Loucy (cell line): ENCODE data around the gene SEC24A.
"Not testable (repeated sequence)": the region's sequence is repeated elsewhere in the genome, so short reads cannot be mapped to it uniquely, and the experiment has no call there.

ENCODE experiments used
- H2AFZ ChIP-seq: fragments of 200-600 bp; sonication (generic); 2 replicates; pipeline ENCODE4 v1.6.0; 2016; ENCODE audit warnings: antibody characterized with exemption, mild to moderate bottlenecking, low read length, moderate library complexity
- H3F3A ChIP-seq: fragments of 200-600 bp; 2 replicates; pipeline ENCODE4 v1.6.0; 2016; ENCODE audit warnings: antibody characterized with exemption, low read depth, mild to moderate bottlenecking
- H3K27me3 ChIP-seq: fragments of 200-600 bp; sonication (generic); 2 replicates; pipeline ENCODE4 v1.6.1; 2014; ENCODE audit warnings: low read length, mild to moderate bottlenecking; ENCODE audit not compliant: insufficient read depth, poor library complexity, severe bottlenecking
- H3K36me3 ChIP-seq: fragments of 200-600 bp; sonication (generic); 2 replicates; pipeline ENCODE4 v1.6.1; 2016; ENCODE audit warnings: low read length; ENCODE audit not compliant: insufficient read depth
- H3K4me1 ChIP-seq: fragments of 200-600 bp; sonication (generic); 2 replicates; pipeline ENCODE4 v1.5.1; 2014; ENCODE audit warnings: low read length, mild to moderate bottlenecking; ENCODE audit not compliant: insufficient read depth, poor library complexity, severe bottlenecking
- H3K4me2 ChIP-seq: fragments of 200-600 bp; sonication (generic); 2 replicates; pipeline ENCODE4 v1.6.0; 2014; ENCODE audit warnings: antibody characterized with exemption, low read length, low read depth, mild to moderate bottlenecking; ENCODE audit not compliant: poor library complexity, severe bottlenecking
- H3K4me3 ChIP-seq: fragments of 200-600 bp; sonication (generic); 2 replicates; pipeline ENCODE4 v1.5.1; 2014; ENCODE audit warnings: low read length, mild to moderate bottlenecking, mixed read lengths; ENCODE audit not compliant: poor library complexity, severe bottlenecking
- H3K79me2 ChIP-seq: fragments of 200-600 bp; sonication (generic); 2 replicates; pipeline ENCODE4 v1.6.1; 2014; ENCODE audit warnings: low read length; ENCODE audit not compliant: insufficient read depth
- H3K9ac ChIP-seq: fragments of 200-600 bp; sonication (generic); 2 replicates; pipeline ENCODE4 v1.6.0; 2014; ENCODE audit warnings: mild to moderate bottlenecking, low read depth, low read length, moderate library complexity; ENCODE audit not compliant: poor library complexity, severe bottlenecking
- H3K9me2 ChIP-seq: fragments of 200-600 bp; sonication (generic); replicated peaks from 2 replicates; pipeline ENCODE4 v1.6.1; 2016; ENCODE audit warnings: low read depth, low read length, mixed read lengths
- H3K9me3 ChIP-seq: fragments of 200-600 bp; sonication (generic); 2 replicates; pipeline ENCODE4 v1.6.1; 2014; ENCODE audit warnings: mild to moderate bottlenecking, antibody characterized with exemption, low read length, low read depth; ENCODE audit not compliant: insufficient read depth
- H4K20me1 ChIP-seq: fragments of 200-600 bp; sonication (generic); 2 replicates; pipeline ENCODE4 v1.6.0; 2014; ENCODE audit warnings: antibody characterized with exemption, low read length, mild to moderate bottlenecking; ENCODE audit not compliant: insufficient read depth, poor library complexity, severe bottlenecking
- EZH2phosphoT487 ChIP-seq: fragments of 200-600 bp; IDR thresholded peaks from 2 replicates; pipeline ENCODE4 v1.6.1; 2018; ENCODE audit warnings: antibody characterized with exemption, mild to moderate bottlenecking, moderate library complexity, borderline replicate concordance
- TF ChIP-seq, protein P1 (sequence below): fragments of 200-600 bp; sonication (generic); conservative IDR thresholded peaks from 2 replicates; pipeline ENCODE4 v1.5.1; 2014; ENCODE audit warnings: mild to moderate bottlenecking, antibody characterized with exemption, low read length

SEC24A gene

DNA sequence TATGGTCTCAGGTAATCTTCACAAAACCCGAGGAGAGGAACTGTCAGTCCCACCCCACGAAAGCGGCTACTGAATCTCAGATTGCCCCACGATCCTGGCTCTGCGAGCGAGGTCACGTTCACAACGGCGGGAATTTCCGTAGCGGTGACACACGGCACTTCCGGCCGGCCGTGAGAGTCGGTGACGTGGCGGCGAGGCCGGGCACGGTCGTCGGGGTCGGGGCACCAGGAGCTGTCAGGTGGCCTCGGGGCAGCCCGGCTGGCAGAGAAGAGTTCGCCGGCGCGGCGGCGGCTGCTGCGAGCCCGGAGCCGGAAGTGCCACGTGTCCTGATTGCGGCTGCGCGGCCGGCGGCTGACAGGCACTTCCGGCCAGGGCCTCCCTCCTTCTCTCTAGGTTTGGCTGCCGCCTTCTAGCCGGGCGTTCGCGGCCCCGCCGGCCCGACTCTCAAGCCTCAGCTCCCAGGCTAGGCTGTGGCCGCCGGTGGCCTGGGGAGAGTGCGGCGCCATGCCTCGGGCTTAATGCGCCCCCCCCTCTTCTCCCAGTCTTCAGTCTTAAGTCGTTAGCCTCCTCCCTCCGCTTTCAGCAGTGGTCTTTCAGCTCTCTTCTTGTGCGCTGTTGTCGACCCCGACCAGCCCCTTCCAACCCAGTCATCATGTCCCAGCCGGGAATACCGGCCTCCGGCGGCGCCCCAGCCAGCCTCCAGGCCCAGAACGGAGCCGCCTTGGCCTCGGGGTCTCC lies at the start of gene SEC24A:
Gene SEC24A, plus strand, starts transcription at position 361 of the 738 bp plus-strand sequence. Its CDS starts 292 bp downstream, at position 653.
- peak within 1 kb of the TSS; percentile 96 for H2AFZ ChIP-seq
- peaks cover 39% of the 10 kb centered on the region for H3K79me2 ChIP-seq
- H4K20me1 ChIP-seq = peaks cover 7% of the 10 kb centered on the region
- peak within 1 kb of the TSS; percentile 81 for H3K4me2 ChIP-seq
- no peaks in the 10 kb centered on the region for H3K9me2 ChIP-seq
- no peaks in the 10 kb centered on the region for H3K9me3 ChIP-seq
- peaks cover 5% of the 10 kb centered on the region; the same call in 1 of the 2 replicates for H3F3A ChIP-seq
- TF ChIP-seq, protein P1, sequence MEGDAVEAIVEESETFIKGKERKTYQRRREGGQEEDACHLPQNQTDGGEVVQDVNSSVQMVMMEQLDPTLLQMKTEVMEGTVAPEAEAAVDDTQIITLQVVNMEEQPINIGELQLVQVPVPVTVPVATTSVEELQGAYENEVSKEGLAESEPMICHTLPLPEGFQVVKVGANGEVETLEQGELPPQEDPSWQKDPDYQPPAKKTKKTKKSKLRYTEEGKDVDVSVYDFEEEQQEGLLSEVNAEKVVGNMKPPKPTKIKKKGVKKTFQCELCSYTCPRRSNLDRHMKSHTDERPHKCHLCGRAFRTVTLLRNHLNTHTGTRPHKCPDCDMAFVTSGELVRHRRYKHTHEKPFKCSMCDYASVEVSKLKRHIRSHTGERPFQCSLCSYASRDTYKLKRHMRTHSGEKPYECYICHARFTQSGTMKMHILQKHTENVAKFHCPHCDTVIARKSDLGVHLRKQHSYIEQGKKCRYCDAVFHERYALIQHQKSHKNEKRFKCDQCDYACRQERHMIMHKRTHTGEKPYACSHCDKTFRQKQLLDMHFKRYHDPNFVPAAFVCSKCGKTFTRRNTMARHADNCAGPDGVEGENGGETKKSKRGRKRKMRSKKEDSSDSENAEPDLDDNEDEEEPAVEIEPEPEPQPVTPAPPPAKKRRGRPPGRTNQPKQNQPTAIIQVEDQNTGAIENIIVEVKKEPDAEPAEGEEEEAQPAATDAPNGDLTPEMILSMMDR = no peak
- TF ChIP-seq EZH2phosphoT487 = no peak
- no peaks in the 10 kb centered on the region for H3K36me3 ChIP-seq
- H3K4me1 ChIP-seq = peaks cover 11% of the 10 kb centered on the region
- no peaks in the 10 kb centered on the region for H3K27me3 ChIP-seq
- H3K9ac ChIP-seq = peak within 1 kb of the TSS; percentile 97
- peak within 1 kb of the TSS; percentile 96 for H3K4me3 ChIP-seq

DNA sequence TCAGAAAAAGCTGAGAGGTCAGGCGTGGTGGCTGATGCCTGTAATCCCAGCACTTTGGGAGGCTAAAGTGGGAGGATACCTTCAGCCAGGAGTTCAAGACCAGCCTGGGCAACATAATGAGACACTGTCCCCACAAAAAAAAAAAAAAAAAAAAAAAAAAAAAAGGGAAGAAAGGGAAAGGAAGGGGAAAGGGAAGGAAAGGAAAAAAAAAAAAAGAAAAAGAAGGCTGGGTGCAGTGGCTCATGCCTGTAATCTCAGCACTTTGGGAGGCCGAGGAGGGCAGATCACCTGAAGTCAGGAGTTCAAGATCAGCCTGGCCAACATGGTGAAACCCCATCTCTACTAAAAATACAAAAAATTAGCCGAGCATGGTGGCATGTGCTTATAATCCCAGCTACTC lies 48.8 kb upstream of the SEC24A start:
- not testable (repeated sequence) for H3K9me2 ChIP-seq, H2AFZ ChIP-seq, H3K79me2 ChIP-seq, H3K9ac ChIP-seq, H3K9me3 ChIP-seq, H3K4me3 ChIP-seq, H3K4me1 ChIP-seq, H4K20me1 ChIP-seq, H3K36me3 ChIP-seq, H3K27me3 ChIP-seq, H3F3A ChIP-seq, H3K4me2 ChIP-seq

DNA sequence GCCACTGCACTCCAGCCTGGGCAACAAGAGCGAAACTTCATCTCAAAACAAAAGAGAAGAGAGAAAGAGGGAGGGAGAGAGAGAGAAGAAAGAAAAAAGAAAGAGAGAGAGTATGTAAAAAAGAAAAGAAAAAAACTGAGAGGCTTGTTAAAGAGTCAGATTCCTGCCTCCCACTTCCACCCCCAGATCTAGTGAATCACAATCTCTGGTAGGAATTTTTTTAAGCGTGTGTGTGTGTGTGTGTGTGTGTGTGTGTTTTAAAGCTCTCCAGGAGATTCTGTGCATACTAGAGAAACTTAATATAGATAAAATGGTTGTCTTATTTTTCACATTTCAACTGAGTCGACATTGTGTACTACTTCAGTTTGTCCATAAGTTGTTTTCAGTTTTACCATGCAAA lies 48.0 kb upstream of the SEC24A start:
- Histone ChIP-seq H3K9me2 (no peaks in the 10 kb centered on the region), H3K27me3 (no peaks in the 10 kb centered on the region), H3K9me3 (no peaks in the 10 kb centered on the region), H3K79me2 (no peaks in the 10 kb centered on the region), H4K20me1 (no peaks in the 10 kb centered on the region), H3K4me3 (no peak overlapping the region), H3K36me3 (peaks cover 8% of the 10 kb centered on the region; the same call in 1 of the 2 replicates), H3K9ac (no peak overlapping the region), H3K4me2 (no peak overlapping the region), H2AFZ (no peak overlapping the region), H3K4me1 (no peaks in the 10 kb centered on the region), H3F3A (no peaks in the 10 kb centered on the region)
- TF ChIP-seq EZH2phosphoT487 = no peak
- TF ChIP-seq, protein P1 = no peak

DNA sequence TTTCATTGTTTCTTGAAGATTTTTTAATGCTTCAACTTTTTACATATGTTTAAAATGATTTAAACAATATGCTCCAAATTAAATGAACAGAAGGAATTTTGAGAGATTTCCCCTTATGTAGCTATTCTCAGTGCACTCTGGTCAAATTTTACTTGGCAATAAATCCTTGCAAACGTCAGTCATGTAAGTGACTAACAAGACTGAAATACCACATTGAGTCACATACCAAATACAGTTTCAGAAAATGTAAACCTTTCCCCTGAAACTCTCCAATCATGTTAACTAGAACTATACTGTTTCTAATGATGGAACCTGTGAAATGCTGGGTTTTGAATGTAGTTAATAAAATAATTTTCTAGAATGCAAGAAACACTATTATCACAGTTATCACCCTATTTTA lies 45.5 kb upstream of the SEC24A start:
- H3F3A ChIP-seq = no peaks in the 10 kb centered on the region
- no peak overlapping the region for H2AFZ ChIP-seq
- H3K4me1 ChIP-seq = no peaks in the 10 kb centered on the region
- peaks cover 22% of the 10 kb centered on the region; the same call in 1 of the 2 replicates for H3K36me3 ChIP-seq
- TF ChIP-seq, protein P1 = no peak
- no peak for TF ChIP-seq EZH2phosphoT487
- no peaks in the 10 kb centered on the region for H3K27me3 ChIP-seq
- H3K79me2 ChIP-seq = no peaks in the 10 kb centered on the region
- H4K20me1 ChIP-seq = no peaks in the 10 kb centered on the region
- H3K4me2 ChIP-seq = no peak overlapping the region
- no peak overlapping the region for H3K4me3 ChIP-seq
- H3K9ac ChIP-seq = no peak overlapping the region
- H3K9me3 ChIP-seq = no peaks in the 10 kb centered on the region
- no peaks in the 10 kb centered on the region for H3K9me2 ChIP-seq
